Tibial nerve (tissue), 3 donors: Measurements from ENCODE around the gene FAM9C.

Experiments
- CTCF ChIP-seq, 5 experiments: fragments of 200-600 bp in 3 of 5; fragments of 450-650 bp in 2 of 5; sonication (generic) in 3 of 5; IDR thresholded peaks; one replicate each; pipeline ENCODE4 v1.5.1; 2016 to 2019; ENCODE audit warnings: antibody characterized with exemption in 5 of 5, mild to moderate bottlenecking in 3 of 5, moderate library complexity in 2 of 5
- POLR2A ChIP-seq, 2 donors: fragments of 450-650 bp; IDR thresholded peaks; one replicate each; pipeline ENCODE4 v1.6.1; 2017; ENCODE audit warnings: antibody characterized with exemption in 2 of 2, mild to moderate bottlenecking in 2 of 2, moderate library complexity in 2 of 2

GRCh38 chrX:13043138-13043537 lies 1.3 kb downstream of the FAM9C start:
- TF ChIP-seq CTCF (IDR thresholded peaks at IDR 0.05) (no peak), POLR2A (IDR thresholded peaks at IDR 0.05) (no peak)
